HG03175 (cell line): ENCODE data around the gene RIMKLB.
"Not testable (repeated sequence)": the region's sequence is repeated elsewhere in the genome, so short reads cannot be mapped to it uniquely, and the experiment has no call there.

ENCODE experiments used
- ATAC-seq: cut with Tn5 transposase; IDR thresholded peaks from one replicate; pipeline ENCODE4 v1.9.1; 2021; ENCODE audit warnings: mild to moderate bottlenecking, moderate library complexity; ENCODE audit not compliant: unreplicated experiment

Gene RIMKLB

GRCh38 chr12:8813572-8814357, 116.0 kb downstream of the RIMKLB start:
- ATAC-seq = no peak

GRCh38 chr12:8816448-8817050, 118.8 kb downstream of the RIMKLB start:
- no peak for ATAC-seq

- ATAC-seq = no peak
Measured at GRCh38 chr12:8817856-8818255, 120.1 kb downstream of the RIMKLB start.

GRCh38 chr12:8818526-8818925, 120.7 kb downstream of the RIMKLB start:
- no peak for ATAC-seq

GRCh38 chr12:8819666-8819980, 121.8 kb downstream of the RIMKLB start:
- ATAC-seq = no peak

- ATAC-seq = not testable (repeated sequence)
Measured at GRCh38 chr12:8820676-8821407, 123.1 kb downstream of the RIMKLB start.

- no peak for ATAC-seq
Measured at GRCh38 chr12:8821591-8821990, 123.8 kb downstream of the RIMKLB start.

GRCh38 chr12:8822298-8822697, 124.5 kb downstream of the RIMKLB start, which contains the start of gene A2ML1:
Gene A2ML1 (plus strand): TSS chr12:8822621. CDS start chr12:8822652, 31 bp downstream.
- no peak for ATAC-seq

- ATAC-seq = no peak
Measured at GRCh38 chr12:8823565-8824300, 125.9 kb downstream of the RIMKLB start.

- ATAC-seq = no peak
Measured at GRCh38 chr12:8827551-8828256, 129.9 kb downstream of the RIMKLB start.

- ATAC-seq = no peak
Measured at GRCh38 chr12:8828257-8829124, 130.7 kb downstream of the RIMKLB start.

- no peak for ATAC-seq
Measured at GRCh38 chr12:8829125-8829518, 131.3 kb downstream of the RIMKLB start.

- no peak for ATAC-seq
Measured at GRCh38 chr12:8829621-8830020, 131.8 kb downstream of the RIMKLB start.

GRCh38 chr12:8831116-8831515, 133.3 kb downstream of the RIMKLB start:
- ATAC-seq = no peak

GRCh38 chr12:8832500-8832899, 134.7 kb downstream of the RIMKLB start:
- no peak for ATAC-seq
